ENCODE results near the gene SDF2.

SDF2 gene

GRCh38 chr17:28661635-28662526 lies at the start of gene SDF2, which contains the start of gene SUPT6H:
Gene SDF2, minus strand, starts transcription at chr17:28661906. Its CDS starts 30 bp downstream, at chr17:28661876.
Gene SUPT6H, plus strand, starts transcription at chr17:28662205. Its CDS starts 11,197 bp downstream, at chr17:28673402.
- peak; percentile 95 for DNase-seq

- DNase-seq, result peak; percentile 100
These were observed 49.4 kb upstream of the SDF2 start for GRCh38 chr17:28710861-28711722.

- peak; percentile 11 for DNase-seq
These were observed 45.6 kb upstream of the SDF2 start for GRCh38 chr17:28707339-28707720.

GRCh38 chr17:28706471-28707338 lies 45.0 kb upstream of the SDF2 start:
- DNase-seq, result peak; percentile 41

GRCh38 chr17:28705728-28706334 lies 44.1 kb upstream of the SDF2 start:
- peak; percentile 37 for DNase-seq

- DNase-seq, result no peak
These were observed 43.5 kb upstream of the SDF2 start for GRCh38 chr17:28705074-28705659.

GRCh38 chr17:28704219-28704858 lies 42.6 kb upstream of the SDF2 start:
- peak; percentile 27 for DNase-seq

GRCh38 chr17:28703552-28704218 lies 42.0 kb upstream of the SDF2 start:
- DNase-seq, result peak; percentile 18

GRCh38 chr17:28702752-28703150 lies 41.0 kb upstream of the SDF2 start:
- DNase-seq, result no peak

- DNase-seq, result no peak
These were observed 40.5 kb upstream of the SDF2 start for GRCh38 chr17:28702026-28702751.

- DNase-seq, result peak; percentile 18
These were observed 39.3 kb upstream of the SDF2 start for GRCh38 chr17:28700830-28701492.

GRCh38 chr17:28700278-28700677 lies 38.6 kb upstream of the SDF2 start:
- DNase-seq, result no peak

- no peak for DNase-seq
These were observed 36.7 kb upstream of the SDF2 start for GRCh38 chr17:28698253-28698941.

GRCh38 chr17:28693869-28694268 lies 32.2 kb upstream of the SDF2 start:
- DNase-seq, result no peak

GRCh38 chr17:28689011-28689410 lies 27.3 kb upstream of the SDF2 start:
- no peak for DNase-seq

- DNase-seq, result no peak
These were observed 26.8 kb upstream of the SDF2 start for GRCh38 chr17:28688481-28688880.

GRCh38 chr17:28686296-28686695 lies 24.6 kb upstream of the SDF2 start:
- DNase-seq, result no peak

- no peak for DNase-seq
These were observed 23.7 kb upstream of the SDF2 start for GRCh38 chr17:28685366-28685765.

- no peak for DNase-seq
These were observed 23.3 kb upstream of the SDF2 start for GRCh38 chr17:28684963-28685362.

Measured in 8988T (cell line).